Stimulated activated CD8-positive, alpha-beta memory T cell treated with anti-CD3 and anti-CD28 coated beads, Interleukin-2, amount 100 ng/mL, for 48 hours (primary cell): ENCODE data around the gene NEGR1.
"Not testable (repeated sequence)": the region's sequence is repeated elsewhere in the genome, so short reads cannot be mapped to it uniquely, and the experiment has no call there.

Source experiments
- DNase-seq, 2 donors: peaks; one replicate each; pipeline ENCODE4 v3.0.0-alpha.2; 2020; ENCODE audit warnings: low read depth in 2 of 2

Gene NEGR1

GRCh38 chr1:71944006-71944405 is 338.3 kb downstream of the NEGR1 start:
- no peak for DNase-seq

DNA sequence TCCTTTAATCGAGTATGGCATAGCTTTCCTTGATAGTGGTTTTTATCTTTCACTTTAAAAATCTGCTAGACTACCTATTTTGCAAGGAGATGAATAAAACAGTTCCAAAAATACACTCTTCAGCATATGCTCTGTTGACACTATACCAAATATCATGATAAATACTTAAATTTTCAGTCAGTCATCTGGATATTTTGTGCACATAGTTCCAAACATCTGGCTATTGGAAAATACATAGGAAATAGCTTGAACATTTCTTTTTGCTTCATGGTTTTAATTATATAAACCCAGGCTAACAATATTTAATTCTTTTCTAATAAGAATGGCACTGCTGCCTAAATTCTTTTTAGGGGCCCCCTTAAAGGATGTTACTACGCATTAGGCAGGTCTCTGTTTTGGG is 342.1 kb downstream of the NEGR1 start:
- no peak for DNase-seq

DNA sequence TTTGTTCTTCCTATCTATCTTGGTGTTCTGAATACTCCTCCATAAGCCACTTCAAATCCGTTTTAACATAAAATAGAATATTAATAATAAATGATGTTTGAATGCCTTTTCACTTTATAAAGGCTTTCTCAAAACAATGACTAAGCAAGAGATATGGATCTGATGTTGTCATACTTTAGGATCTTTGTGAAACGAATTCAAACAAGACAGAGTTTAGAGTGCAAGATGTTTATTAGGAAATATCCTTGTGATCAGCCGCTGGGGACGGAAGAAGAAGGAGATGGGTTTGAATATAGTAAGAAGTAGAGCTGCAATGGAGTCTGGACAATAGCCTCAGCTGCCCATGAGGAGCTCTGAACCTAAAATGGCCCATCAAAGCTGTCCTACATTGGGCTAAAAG is 351.8 kb downstream of the NEGR1 start:
- DNase-seq, result no peak

DNA sequence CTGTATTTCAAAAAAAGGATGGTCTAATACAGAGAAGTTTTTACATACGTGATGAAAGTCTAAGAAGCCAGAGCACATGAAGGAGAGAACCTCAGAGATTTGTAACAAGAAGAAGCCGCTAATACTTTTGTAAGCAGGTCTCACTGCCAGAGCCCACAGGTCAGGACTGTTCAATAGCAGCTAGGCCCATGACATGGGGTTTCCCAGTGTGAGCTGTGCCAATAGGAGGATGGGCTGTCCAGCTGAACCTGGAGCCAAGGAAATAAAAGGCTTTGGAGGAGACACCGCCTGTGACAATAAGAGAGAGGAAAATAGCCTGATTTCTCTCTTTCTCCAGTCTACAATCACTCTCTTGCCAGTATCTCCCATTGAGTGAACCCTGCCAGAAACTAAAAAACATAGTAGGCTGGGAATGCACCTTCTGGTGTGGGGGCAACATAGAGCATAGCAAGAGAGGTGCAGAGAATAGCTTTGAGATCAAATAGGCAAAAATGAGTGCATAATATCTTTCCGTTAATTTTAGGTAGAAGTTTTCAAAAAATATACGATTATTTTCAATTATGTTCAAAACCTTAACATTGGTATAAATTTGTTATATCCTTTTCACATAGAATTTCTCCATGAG is 360.3 kb downstream of the NEGR1 start:
- no peak for DNase-seq

- DNase-seq, result no peak
These were observed 361.1 kb downstream of the NEGR1 start for GRCh38 chr1:71921204-71921603.

DNA sequence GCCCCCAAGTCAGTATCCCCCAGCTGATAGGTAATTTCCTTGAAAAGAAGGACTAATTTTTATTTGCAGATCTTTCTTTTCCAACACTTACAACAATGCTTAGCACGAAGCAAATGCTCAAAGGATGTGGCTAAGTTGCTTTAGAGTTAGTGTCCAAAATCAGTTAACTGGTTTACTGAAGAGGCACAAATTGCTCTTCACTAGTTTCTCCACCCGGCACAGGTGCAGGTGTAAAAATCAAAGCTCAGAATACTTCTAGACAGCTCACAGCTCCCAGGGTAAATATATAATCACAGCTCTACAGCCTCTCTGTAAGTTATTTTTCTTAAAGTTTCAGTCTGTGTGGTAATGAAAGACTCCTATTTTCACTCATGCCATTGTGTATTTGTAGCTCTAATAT is 361.8 kb downstream of the NEGR1 start:
- DNase-seq, result no peak

DNA sequence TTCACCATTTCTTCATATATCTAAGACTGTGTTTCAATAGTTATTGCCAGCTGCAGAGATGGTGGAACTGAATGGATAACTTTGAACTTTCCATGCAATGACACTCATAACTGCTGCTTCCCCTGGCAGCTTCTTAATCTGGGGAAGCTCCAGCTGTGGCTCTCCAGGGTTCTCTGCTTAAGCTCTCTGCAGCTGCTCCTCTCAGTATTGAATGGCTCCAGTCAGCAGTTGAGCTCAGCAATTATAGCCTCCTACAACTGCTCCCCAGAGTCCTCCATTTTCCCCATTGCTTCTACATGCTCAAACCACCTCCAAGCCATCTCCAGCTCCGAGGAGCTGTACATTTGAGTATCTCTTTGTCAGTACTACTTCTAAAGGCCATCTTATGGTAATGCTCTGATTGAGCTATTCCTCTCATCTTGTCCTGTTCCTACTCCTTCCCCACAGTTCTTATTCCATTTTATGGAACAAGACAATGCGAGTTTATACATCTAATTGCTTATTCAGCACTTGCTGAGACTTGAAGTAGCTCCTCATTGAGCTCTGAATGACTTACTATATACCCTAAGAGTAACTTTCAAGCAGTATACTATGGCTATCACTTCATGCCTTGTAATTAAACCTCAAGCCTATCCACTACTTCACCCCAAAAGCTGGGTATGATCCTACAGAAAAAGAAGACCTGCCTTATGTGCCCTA is 362.4 kb downstream of the NEGR1 start:
- DNase-seq, result no peak

DNA sequence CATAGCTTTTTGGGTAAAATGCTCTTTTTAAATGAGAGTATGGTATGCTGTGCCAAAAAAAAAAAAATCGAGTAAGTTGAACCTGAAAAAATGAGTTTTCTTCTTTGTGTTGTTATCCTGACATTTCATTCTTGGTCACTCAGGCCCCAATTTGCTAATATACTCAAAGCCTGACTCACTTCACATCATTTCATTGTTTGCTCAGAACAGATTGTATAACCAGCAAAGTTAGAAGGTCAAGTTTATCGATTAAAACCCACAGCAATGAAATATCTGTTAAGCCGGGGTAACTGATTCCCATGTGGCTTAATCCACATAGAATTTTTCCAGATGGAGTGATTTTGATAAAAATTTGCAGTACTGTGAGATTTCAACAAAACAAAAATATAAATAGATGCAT is 363.7 kb downstream of the NEGR1 start:
- no peak for DNase-seq

GRCh38 chr1:71916894-71917293 is 365.4 kb downstream of the NEGR1 start:
- no peak for DNase-seq

GRCh38 chr1:71914626-71915025 is 367.7 kb downstream of the NEGR1 start:
- no peak for DNase-seq

GRCh38 chr1:71908871-71909390 is 373.4 kb downstream of the NEGR1 start:
- no peak for DNase-seq

- no peak for DNase-seq
These were observed 374.0 kb downstream of the NEGR1 start for GRCh38 chr1:71908303-71908702.

DNA sequence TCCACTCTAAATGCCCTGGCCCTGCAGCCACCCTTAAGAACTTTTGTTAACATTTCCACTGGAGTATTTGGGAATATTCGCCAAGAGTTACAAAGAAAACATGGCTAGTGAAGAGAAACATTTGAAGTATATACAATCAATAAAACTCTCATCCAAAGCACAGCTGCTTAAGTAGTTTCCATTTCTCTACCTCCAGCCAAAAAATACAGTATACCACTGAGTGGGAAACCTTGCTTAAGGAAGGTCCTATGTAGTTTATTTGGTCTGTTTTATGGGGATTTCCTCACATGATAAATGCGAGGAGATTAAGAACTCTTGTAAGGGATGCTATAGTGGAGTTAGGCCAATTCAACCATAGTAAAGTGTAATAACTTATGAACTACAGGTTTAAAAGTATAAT is 382.5 kb downstream of the NEGR1 start:
- no peak for DNase-seq

- not testable (repeated sequence) for DNase-seq
These were observed 394.2 kb downstream of the NEGR1 start for GRCh38 chr1:71888166-71888565.

DNA sequence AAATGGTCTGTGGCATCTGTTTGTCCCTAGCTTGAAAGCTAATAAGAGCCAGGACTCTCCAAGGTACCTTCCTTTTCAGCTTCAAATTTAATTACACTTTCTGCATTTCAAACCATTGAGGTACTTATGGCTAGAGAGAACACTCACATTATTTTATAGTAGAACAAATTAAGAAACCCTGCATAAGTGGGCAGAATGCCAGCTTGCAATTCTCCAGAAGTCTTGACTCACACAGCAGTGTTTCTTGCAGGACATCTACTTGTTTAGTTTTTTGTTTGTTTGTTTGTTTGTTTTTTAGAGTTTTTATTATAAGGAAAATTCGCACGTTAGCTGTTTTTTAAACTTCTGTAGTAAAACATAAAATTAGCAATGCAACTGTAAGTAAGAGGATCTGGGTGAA is 397.2 kb downstream of the NEGR1 start:
- DNase-seq, result no peak

DNA sequence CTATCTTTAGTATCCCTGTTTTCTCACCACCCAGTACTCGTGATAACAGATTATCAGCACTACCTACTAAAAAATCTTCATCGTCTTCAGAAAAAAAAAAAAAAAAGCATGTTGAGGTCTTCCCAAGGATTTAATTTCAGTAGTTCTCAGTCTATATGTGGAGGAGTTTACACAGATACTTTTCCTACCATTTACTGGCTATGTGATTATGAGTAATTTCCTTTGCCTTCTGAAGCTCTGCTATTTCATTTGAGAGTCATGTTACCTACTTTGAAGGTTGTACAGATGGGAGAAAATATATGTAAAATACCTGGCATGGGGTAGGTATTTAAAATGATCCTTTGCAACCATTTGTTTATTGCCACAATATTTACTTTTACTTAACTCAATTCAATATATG is 399.7 kb downstream of the NEGR1 start:
- no peak for DNase-seq

- no peak for DNase-seq
These were observed 400.1 kb downstream of the NEGR1 start for GRCh38 chr1:71882226-71882625.

GRCh38 chr1:71881611-71882010 is 400.7 kb downstream of the NEGR1 start:
- no peak for DNase-seq

DNA sequence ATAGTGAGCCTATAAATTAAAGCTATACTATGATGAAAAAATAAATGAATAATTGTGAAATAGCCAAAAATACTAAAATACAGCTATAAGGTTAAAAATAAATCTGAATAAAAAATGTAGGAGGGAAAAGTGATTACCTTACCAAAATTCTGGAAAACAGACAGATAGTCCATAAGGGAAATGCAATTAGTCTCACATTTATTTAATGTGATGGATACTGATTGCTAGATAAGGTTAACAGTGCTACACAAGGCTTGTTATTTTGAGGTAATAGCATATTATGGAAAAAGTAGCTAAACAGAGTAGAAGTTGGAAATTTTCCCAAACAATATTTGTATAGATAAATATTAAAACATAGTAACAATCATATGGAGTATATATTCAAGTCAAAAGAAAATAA is 413.0 kb downstream of the NEGR1 start:
- DNase-seq, result no peak

DNA sequence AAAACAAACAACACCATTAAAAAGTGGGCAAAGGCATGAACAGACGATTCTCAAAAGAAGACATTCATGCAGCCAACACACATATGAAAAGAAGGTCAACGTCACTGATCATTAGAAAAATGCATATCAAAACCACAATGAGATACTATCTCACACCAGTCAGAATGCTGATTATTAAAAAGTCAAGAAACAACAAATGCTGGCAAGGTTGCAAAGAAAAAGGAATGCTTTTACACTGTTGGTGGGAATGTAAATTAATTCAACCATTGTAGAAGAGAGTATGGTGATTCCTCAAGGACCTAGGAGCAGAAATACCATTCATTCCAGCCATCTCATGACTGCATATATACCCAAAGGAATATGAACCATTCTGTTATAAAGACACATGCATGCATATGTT is 419.6 kb downstream of the NEGR1 start:
- DNase-seq, result no peak

- DNase-seq, result no peak
These were observed 421.3 kb downstream of the NEGR1 start for GRCh38 chr1:71861022-71861421.

GRCh38 chr1:71859806-71860205 is 422.5 kb downstream of the NEGR1 start:
- DNase-seq, result no peak

DNA sequence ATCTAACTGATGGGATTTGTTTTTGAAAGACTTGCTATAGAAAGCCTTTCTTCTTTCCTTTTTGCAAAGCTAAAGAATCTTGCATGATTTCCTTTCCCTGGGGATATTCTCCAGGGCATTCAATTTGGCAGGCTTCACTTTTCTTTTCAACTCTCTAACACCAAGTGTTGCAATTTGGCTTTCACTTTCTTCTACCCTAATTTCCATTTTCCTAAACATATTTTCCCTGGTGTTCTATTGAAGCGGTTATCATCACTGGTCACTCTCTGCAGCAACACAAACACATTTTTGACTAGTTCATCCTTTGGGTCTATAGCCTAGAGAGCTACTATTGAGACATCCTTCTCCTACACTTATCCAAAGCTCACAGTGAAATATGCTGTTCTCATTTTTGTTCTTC is 424.5 kb downstream of the NEGR1 start:
- no peak for DNase-seq

DNA sequence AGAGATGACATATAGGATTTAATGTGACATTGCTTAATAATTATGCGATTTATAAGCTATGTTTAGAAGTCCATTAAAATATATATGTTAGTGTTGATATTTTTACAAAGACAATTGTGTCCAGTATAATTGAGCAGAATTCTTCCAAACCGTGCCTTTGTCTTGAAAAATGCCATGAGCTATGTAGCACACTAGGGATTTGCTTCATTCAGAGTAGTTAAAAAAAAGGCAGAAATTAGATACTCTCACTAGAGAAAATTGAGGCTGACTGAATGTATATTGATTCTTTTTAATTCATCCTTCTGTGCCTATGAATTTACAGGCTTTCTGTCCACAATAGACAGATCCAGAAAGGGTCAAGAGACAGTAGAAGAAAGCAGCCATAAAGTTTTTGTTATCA is 429.0 kb downstream of the NEGR1 start:
- no peak for DNase-seq
